Ecto neural progenitor cell (in vitro differentiated cells): Measurements from ENCODE around the gene ZFAND2B.

Source experiments
- DNase-seq: peaks from one replicate; pipeline ENCODE4 v3.0.0-alpha.2; 2018; ENCODE audit warnings: low spot score

ZFAND2B gene

GRCh38 chr2:219206328-219207133 lies at the start of gene ZFAND2B:
TSS of gene ZFAND2B (plus strand) at chr2:219206782. CDS start at chr2:219206988, 206 bp downstream.
- DNase-seq, result peak; percentile 96

GRCh38 chr2:219157396-219157795 lies 49.2 kb upstream of the ZFAND2B start:
- DNase-seq, result no peak

GRCh38 chr2:219158025-219158424 lies 48.6 kb upstream of the ZFAND2B start:
- DNase-seq, result no peak

DNA sequence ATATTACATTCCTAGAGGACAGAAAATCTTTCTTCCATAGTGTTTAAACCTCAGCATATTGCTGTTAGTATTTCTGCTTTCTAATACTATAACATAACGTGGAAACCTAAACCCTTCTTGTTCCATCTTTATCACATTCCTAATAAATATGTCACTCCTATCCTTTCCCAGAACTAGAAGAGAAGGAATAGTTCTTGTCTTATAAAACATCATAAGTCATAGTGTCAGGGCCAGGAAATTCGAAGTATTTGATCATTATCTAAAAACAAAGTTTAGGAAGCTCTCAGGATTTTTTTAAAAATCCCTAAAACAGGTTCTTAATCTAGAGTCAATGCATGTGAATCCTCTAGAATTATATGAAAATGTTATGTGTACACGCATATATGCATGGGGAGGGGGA lies 48.0 kb upstream of the ZFAND2B start:
- DNase-seq, result no peak

DNA sequence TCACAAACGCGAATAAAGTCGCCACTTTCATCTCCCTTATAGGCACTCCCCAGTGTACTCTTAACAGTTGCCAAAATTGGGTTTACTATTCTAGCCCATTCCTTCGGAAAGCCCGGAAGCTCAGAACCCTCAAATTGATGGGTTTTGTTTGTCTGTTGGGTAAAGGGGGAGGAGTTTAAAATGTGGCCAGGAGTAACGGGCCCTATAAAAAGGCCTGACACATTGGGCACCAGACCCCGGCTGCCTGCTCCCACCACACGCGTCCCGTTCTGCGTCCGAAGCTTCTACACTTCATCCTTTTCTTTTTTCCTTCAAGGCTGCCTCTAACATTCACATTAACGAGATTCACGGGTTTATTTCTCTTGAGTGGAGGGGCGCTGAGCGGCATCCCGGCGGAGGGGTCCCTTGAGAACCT lies 46.8 kb upstream of the ZFAND2B start:
- DNase-seq, result no peak

GRCh38 chr2:219160186-219161017 lies 46.2 kb upstream of the ZFAND2B start, which contains the start of gene NHEJ1:
TSS of gene NHEJ1 (minus strand) at chr2:219160815. CDS start at chr2:219158362, 2,453 bp downstream.
- peak; percentile 97 for DNase-seq

- no peak for DNase-seq
These were observed 45.5 kb upstream of the ZFAND2B start for GRCh38 chr2:219161097-219161496.

DNA sequence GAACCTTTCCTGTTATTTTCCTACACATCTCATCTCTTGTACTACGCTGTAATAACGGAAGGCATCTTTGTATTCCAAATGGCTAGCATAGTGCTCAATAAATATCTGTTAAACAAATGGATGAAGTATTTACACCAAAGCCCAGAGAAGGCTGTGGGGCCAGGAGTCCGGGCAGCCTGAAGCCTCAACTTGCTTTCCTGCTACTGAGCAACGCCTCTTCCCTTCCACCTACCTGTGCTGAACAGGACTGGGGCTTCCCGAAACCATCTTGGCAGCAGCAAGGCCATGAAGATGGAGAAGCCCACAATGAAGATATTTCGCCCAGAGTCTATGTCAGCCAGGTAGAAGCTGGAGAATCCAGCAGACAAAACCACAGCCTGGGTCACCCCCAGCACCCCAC lies 43.4 kb upstream of the ZFAND2B start:
- DNase-seq, result no peak

DNA sequence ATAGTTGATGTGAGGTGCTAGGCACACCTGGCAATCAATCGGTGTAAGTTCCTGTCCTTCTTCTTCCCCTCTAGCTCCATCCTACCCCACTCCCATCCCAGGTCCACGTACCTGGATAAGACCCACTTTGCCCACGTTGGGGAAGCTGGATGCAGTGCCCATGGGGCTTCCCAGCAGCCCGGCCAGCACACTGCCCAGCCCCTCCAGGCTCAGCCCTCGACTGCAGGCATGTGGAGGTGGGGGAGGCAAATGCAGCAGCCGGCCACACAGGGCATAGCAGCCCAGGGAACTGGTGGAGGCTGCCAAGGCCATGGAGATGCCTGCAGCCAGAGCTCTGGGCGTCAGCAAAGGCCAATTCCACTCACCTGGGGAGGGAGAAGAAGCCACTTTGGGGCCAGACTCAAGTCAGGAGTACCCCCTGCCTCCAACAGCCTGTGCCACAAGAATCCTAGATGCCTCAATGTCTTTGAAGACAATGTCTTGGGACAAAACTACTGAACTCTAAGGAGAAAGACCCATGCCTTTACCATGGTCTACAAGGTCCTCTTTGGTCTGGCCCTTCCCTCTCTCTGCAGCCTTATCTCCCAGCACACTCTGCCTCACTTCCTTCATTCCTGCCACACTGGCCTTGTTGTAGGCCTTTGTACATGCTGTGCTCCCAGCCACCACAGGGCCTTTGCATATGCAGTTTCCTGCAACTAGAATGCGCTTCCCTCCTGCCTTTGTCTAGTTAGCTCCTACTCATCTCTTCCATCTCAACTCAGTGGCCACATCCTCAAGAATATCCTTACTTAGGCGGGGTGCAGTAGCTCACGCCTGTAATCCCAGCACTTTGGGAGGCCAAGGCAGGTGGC lies 41.3 kb upstream of the ZFAND2B start:
- no peak for DNase-seq

GRCh38 chr2:219167997-219168396 lies 38.6 kb upstream of the ZFAND2B start:
- DNase-seq, result no peak

DNA sequence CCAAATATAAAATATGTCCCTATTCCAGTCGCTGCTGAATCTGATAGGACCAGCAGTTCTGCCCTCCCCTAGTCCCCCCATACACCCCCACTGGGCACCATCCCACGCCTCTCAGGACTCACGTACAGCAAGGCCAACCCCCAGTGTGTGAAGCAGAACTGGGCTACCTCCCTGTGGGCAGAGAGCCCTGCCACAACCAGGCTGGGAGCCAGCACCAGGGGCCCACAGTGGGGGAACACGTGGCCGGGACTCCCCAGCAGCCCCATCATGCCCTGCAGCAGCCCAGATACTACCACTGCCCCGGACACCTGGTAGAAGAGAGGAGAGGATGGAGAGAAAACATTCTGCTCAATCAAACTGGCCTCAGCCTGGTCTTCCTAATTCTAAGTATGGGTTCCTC lies 38.1 kb upstream of the ZFAND2B start:
- DNase-seq, result no peak

- DNase-seq, result no peak
These were observed 37.6 kb upstream of the ZFAND2B start for GRCh38 chr2:219168932-219169331.

DNA sequence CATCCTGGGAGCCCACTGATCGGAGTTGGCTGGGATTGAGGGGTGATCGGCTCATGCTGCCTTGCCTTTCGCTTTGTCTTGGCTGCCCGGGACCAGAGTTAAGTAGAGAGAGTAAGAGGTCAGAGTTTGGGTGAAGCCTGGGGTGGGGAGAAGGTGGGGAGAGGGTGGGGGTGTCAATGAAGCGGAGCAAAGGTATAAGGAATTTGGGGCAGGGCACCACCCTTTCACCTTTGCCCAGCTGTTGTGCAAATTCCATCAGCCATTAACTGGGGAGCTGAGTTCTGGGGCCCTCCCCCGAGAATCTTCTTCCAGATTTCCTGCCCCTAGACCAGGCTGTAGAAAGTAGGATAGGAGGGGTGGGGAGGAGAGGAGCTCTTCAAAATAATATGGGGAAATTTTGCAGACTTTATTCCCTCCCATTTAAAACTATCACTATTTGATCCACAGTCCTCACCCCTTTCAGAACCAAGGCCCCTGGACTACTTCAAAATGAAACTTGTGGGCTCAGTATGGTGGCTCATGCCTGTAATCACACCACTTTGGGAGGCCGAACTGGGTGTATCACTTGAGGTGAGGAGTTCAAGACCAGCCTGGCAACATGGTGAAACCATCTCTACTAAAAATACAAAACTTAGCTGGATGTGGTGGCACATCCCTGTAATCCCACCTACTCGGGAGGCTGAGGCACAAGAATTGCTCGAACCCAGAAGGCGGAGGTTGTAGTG lies 36.5 kb upstream of the ZFAND2B start, which contains the start of gene SLC23A3:
Gene SLC23A3, minus strand, starts transcription at position 100 of the 725 bp plus-strand sequence. Its CDS starts 45 bp downstream, at position 55.
- DNase-seq, result no peak

DNA sequence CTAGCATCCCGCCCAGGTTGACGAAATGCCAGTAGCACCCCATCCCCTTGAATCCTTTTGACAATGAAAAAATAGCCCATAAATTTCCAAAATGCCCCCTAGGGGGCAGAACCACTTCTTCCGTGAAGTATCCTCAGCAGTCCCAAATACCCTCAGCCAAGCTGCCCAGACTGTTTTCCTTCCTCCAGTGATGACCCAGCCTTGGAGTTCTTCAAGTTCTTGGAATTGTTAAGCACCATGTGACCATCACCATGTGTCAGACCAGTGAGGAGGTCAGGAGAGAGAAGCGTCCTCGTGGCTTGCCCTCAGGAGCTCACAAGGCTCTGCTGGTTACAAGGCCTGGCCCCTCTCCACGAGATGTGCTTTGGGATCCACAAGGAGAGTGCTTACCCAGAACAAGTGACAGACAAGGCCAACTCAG lies 35.3 kb upstream of the ZFAND2B start:
- no peak for DNase-seq

GRCh38 chr2:219172231-219173154 lies 34.1 kb upstream of the ZFAND2B start:
- no peak for DNase-seq

GRCh38 chr2:219173176-219173575 lies 33.4 kb upstream of the ZFAND2B start:
- DNase-seq, result no peak

DNA sequence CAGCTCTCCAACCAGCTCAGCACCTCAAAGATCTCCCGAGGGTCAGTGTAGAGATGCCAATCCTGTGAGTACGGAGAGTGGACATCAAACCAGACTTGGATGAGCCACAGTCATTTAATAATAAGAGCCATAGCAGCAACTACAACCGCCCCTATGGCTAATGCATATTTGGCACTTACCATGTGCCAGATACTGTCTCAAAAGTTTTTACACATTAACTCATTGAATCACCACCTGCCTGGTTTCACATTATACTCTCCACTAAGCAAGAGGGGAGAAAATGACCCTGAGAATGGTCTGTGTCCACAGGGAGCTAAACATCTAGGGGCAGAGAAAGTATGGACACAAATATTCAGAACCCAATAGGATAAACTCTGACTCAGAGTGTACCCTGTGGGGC lies 32.4 kb upstream of the ZFAND2B start:
- no peak for DNase-seq

GRCh38 chr2:219174801-219175200 lies 31.8 kb upstream of the ZFAND2B start:
- no peak for DNase-seq

- no peak for DNase-seq
These were observed 31.1 kb upstream of the ZFAND2B start for GRCh38 chr2:219175486-219175885.
